SKM-1 treated with dmso at 0.1 percent for 144 hours (cell line): Measurements from ENCODE around the gene CCAR1.
"Not testable (repeated sequence)": the region's sequence is repeated elsewhere in the genome, so short reads cannot be mapped to it uniquely, and the experiment has no call there.

Source experiments
- DNase-seq: peaks from one replicate; lab custom pipeline; 2025; ENCODE audit not compliant: unreplicated experiment; lab: John Stamatoyannopoulos, UW

The CCAR1 gene

GRCh38 chr10:68827592-68827959 is 106.5 kb downstream of the CCAR1 start:
- not testable (repeated sequence) for DNase-seq

- DNase-seq = not testable (repeated sequence)
Measured at GRCh38 chr10:68828083-68828601, 107.1 kb downstream of the CCAR1 start.

- no peak for DNase-seq
Measured at GRCh38 chr10:68828833-68829232, 107.8 kb downstream of the CCAR1 start.

DNA sequence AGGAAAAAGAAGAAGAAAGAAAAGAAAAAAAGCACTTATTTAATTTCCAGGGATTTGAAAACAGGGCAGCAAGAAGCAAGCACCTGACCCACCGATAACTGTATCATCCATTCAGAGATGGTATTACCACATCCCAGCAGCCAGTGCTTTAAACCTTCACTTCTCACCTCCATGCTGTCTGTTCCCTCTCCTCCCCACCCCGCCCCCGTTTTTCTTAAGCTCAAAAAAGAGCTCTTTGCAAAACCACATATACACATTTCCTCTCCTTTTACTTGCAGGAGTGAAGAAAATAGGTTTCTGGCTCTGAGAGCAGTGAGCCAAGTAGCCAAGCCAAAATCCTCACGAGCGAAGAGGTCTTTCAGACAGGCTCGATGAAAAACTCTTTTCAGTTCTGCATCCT is 108.5 kb downstream of the CCAR1 start:
- no peak for DNase-seq

GRCh38 chr10:68829952-68830351 is 108.9 kb downstream of the CCAR1 start:
- DNase-seq = no peak

DNA sequence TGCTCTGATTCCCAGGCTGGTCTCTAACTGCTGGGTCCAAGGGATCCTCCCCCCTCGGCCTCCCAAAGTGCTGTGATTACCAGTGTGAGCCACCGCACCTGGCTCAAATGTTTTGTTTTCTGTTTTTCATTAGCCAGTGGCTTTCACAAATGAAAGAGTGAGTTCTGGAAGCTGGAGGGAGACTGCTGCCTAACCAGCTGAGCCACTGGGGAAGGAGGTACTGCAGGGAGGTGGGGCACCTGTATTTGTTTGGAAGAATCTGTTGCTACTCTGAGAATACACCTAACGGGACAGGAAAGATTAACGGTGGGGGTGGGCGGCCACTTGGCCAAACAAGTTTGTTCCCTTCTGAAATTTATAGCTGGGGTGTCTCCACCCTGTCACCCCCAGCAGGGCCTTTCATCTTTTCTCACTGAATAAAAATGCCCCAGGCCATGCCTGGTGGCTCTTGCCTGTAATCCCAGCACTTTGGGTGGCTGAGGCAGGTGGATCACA is 111.0 kb downstream of the CCAR1 start:
- DNase-seq = no peak

GRCh38 chr10:68832601-68833000 is 111.6 kb downstream of the CCAR1 start:
- no peak for DNase-seq

DNA sequence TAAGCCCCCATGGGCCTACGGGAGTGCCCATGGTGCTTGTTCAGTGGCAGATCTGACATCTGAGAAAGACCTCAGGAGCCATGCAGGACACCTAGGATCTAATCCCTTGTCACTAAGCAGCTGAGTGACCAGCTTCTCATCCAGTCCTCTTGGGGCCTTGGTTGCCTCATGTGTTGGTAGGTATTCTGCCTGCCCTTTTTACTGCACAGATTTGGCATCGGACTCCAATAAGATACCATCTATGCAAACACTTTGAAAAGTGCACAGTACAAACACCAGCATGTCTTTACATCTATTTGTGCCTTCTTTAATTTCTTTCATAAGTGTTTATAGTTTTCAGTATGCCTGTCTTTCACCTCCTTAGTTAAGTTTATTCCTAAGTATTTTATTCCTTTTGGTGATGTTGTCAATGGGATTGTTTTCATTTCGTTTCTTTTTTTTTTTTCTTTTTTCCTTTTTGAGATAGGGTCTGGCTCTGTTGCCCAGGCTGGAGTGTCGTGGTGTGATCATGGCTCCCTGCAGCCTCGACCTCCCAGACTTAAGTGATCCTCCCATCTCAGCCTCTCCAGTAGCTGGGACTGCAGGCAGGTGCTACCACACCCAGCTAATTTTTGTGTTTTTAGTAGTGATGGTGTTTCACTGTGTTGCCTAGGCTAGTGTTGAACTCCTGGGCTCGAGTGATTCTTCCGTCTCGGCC is 116.7 kb downstream of the CCAR1 start:
- no peak for DNase-seq

GRCh38 chr10:68840650-68841049 is 119.6 kb downstream of the CCAR1 start:
- DNase-seq = not testable (repeated sequence)
